ENCODE data around the gene MADCAM1.

- TF ChIP-seq CTCF (IDR thresholded peaks at IDR 0.05; ENCODE audit: low read length) (no peak), EZH2 (IDR thresholded peaks at IDR 0.05; ENCODE audit: borderline replicate concordance, low read length) (no peak)
These were observed 41.1 kb upstream of the MADCAM1 start for GRCh38 chr19:455031-455705.
